ENCODE results near the gene SKOR2.
"Not testable (repeated sequence)": the region's sequence is repeated elsewhere in the genome, so short reads cannot be mapped to it uniquely, and the experiment has no call there.

Gene SKOR2

GRCh38 chr18:47254341-47254939, 3.0 kb upstream of the SKOR2 start:
- DNase-seq, result no peak

- DNase-seq, result no peak
These were observed 1.7 kb upstream of the SKOR2 start for GRCh38 chr18:47253101-47253654.

GRCh38 chr18:47250391-47251046, 941 bp downstream of the SKOR2 start:
- peak; percentile 30 to 31 for DNase-seq

- DNase-seq, result no peak
These were observed 2.0 kb downstream of the SKOR2 start for GRCh38 chr18:47249314-47249981.

- peak in 1 of 2 experiments; percentile 22 for DNase-seq
These were observed 2.7 kb downstream of the SKOR2 start for GRCh38 chr18:47248604-47249313.

- no peak for DNase-seq
These were observed 3.3 kb downstream of the SKOR2 start for GRCh38 chr18:47248115-47248603.

- peak in 1 of 2 experiments; percentile 41 for DNase-seq
These were observed 3.9 kb downstream of the SKOR2 start for GRCh38 chr18:47247416-47248114.

- no peak for DNase-seq
These were observed 4.4 kb downstream of the SKOR2 start for GRCh38 chr18:47247036-47247415.

- DNase-seq, result no peak
These were observed 5.2 kb downstream of the SKOR2 start for GRCh38 chr18:47246027-47246971.

GRCh38 chr18:47244086-47244485, 7.4 kb downstream of the SKOR2 start:
- no peak for DNase-seq

GRCh38 chr18:47235096-47235495, 16.4 kb downstream of the SKOR2 start:
- DNase-seq, result no peak

GRCh38 chr18:47226660-47227059, 24.8 kb downstream of the SKOR2 start:
- DNase-seq, result no peak

- DNase-seq, result peak; percentile 21 to 61
These were observed 35.8 kb downstream of the SKOR2 start for GRCh38 chr18:47215554-47216138.

- DNase-seq, result peak in 1 of 2 experiments; percentile 16
These were observed 42.3 kb downstream of the SKOR2 start for GRCh38 chr18:47209171-47209570.

GRCh38 chr18:47206945-47207637, 44.4 kb downstream of the SKOR2 start:
- DNase-seq, result no peak

- peak in 1 of 2 experiments; percentile 38 for DNase-seq
These were observed 46.4 kb downstream of the SKOR2 start for GRCh38 chr18:47204908-47205522.

- DNase-seq, result no peak
These were observed 47.6 kb downstream of the SKOR2 start for GRCh38 chr18:47203626-47204464.

GRCh38 chr18:47195961-47196360, 55.5 kb downstream of the SKOR2 start:
- DNase-seq, result not testable (repeated sequence)

GRCh38 chr18:47191961-47192360, 59.5 kb downstream of the SKOR2 start:
- no peak for DNase-seq

Data from NCI-H524 (cell line).